H9 (cell line): ENCODE results near the gene DCBLD1. TPM values are rescaled to one million over a fixed set of nuclear protein-coding genes. Genes with fewer than 3 reads are reported as not detected.
A peak's percentile ranks its signal among the peaks of the same experiment; 100 is the strongest.

ENCODE experiments used
- DNase-seq: peaks from one replicate; pipeline ENCODE4 v3.0.0-alpha.2; 2017
- H2AFZ ChIP-seq: one replicate; pipeline ENCODE4 v1.6.1; 2013; ENCODE audit warnings: mild to moderate bottlenecking, low read length, control low read depth, moderate library complexity
- H2AK5ac ChIP-seq: 2 replicates; pipeline ENCODE4 v1.6.1; 2013; ENCODE audit warnings: low read length, control low read depth, mixed read lengths; ENCODE audit not compliant: insufficient read length
- H2BK120ac ChIP-seq: one replicate; pipeline ENCODE4 v1.6.1; 2013; ENCODE audit warnings: low read depth, mild to moderate bottlenecking, low read length, control low read depth, inconsistent platforms; ENCODE audit not compliant: poor library complexity, severe bottlenecking
- H2BK12ac ChIP-seq: 2 replicates; pipeline ENCODE4 v1.6.1; 2013; ENCODE audit warnings: low read length, control low read depth, mixed read lengths, low read depth; ENCODE audit not compliant: insufficient read length
- H2BK15ac ChIP-seq: 2 replicates; pipeline ENCODE4 v1.6.1; 2013; ENCODE audit warnings: low read depth, low read length, control low read depth
- H2BK20ac ChIP-seq: one replicate; pipeline ENCODE4 v1.6.1; 2013; ENCODE audit warnings: low read depth, mild to moderate bottlenecking, low read length, control low read depth, inconsistent platforms; ENCODE audit not compliant: poor library complexity, severe bottlenecking
- H2BK5ac ChIP-seq: 2 replicates; pipeline ENCODE4 v1.6.1; 2013; ENCODE audit warnings: low read length, control low read depth, mixed read lengths; ENCODE audit not compliant: insufficient read length
- H3K14ac ChIP-seq: 2 replicates; pipeline ENCODE4 v1.6.1; 2013; ENCODE audit warnings: low read length, control low read depth; ENCODE audit not compliant: insufficient read depth
- H3K18ac ChIP-seq: 2 replicates; pipeline ENCODE4 v1.6.1; 2013; ENCODE audit warnings: low read depth, mild to moderate bottlenecking, mixed read lengths, low read length, control low read depth; ENCODE audit not compliant: insufficient read length
- H3K23ac ChIP-seq: 2 replicates; pipeline ENCODE4 v1.6.1; 2013; ENCODE audit warnings: low read length, control low read depth, mixed read lengths, low read depth; ENCODE audit not compliant: insufficient read length
- H3K23me2 ChIP-seq: 2 replicates; pipeline ENCODE4 v1.6.1; 2013; ENCODE audit warnings: low read depth, mild to moderate bottlenecking, mixed read lengths, low read length, control low read depth; ENCODE audit not compliant: insufficient read length, poor library complexity, severe bottlenecking
- H3K27ac ChIP-seq: 2 replicates; pipeline ENCODE4 v1.5.1; 2013; ENCODE audit warnings: low read length, control low read depth, mixed read lengths, low read depth; ENCODE audit not compliant: insufficient read length
- H3K27me3 ChIP-seq: 2 replicates; pipeline ENCODE4 v1.6.1; 2013; ENCODE audit warnings: low read length, control low read depth, inconsistent platforms; ENCODE audit not compliant: insufficient read depth
- H3K4ac ChIP-seq: 2 replicates; pipeline ENCODE4 v1.6.1; 2013; ENCODE audit warnings: low read depth, mild to moderate bottlenecking, control low read depth, inconsistent platforms, low read length, moderate library complexity
- H3K4me1 ChIP-seq: 2 replicates; pipeline ENCODE4 v1.6.1; 2013; ENCODE audit warnings: low read length, control low read depth, inconsistent platforms; ENCODE audit not compliant: insufficient read depth
- H3K4me2 ChIP-seq: 2 replicates; pipeline ENCODE4 v1.6.1; 2013; ENCODE audit warnings: low read length, control low read depth, mixed read lengths; ENCODE audit not compliant: insufficient read length, insufficient read depth
- H3K56ac ChIP-seq: 2 replicates; pipeline ENCODE4 v1.6.1; 2013; ENCODE audit warnings: low read depth, mild to moderate bottlenecking, mixed read lengths, low read length, control low read depth; ENCODE audit not compliant: insufficient read length
- H3K79me1 ChIP-seq: 2 replicates; pipeline ENCODE4 v1.6.1; 2013; ENCODE audit warnings: low read depth, mild to moderate bottlenecking, moderate library complexity, low read length, control low read depth, inconsistent platforms; ENCODE audit not compliant: insufficient read depth, poor library complexity, severe bottlenecking
- H3K79me2 ChIP-seq: 2 replicates; pipeline ENCODE4 v1.6.1; 2013; ENCODE audit warnings: low read length, control low read depth, inconsistent platforms; ENCODE audit not compliant: insufficient read depth
- H3K9ac ChIP-seq: 2 replicates; pipeline ENCODE4 v1.6.1; 2013; ENCODE audit warnings: low read length, control low read depth, mixed read lengths; ENCODE audit not compliant: insufficient read length; ENCODE audit errors: extremely low read depth
- H3K9me3 ChIP-seq: one replicate; pipeline ENCODE4 v1.6.1; 2013; ENCODE audit warnings: low read depth, low read length, inconsistent platforms; ENCODE audit not compliant: control insufficient read depth
- H3T11ph ChIP-seq: one replicate; pipeline ENCODE4 v1.6.1; 2013; ENCODE audit warnings: mild to moderate bottlenecking, low read length, control low read depth, inconsistent platforms
- H4K20me1 ChIP-seq: one replicate; pipeline ENCODE4 v1.6.1; 2013; ENCODE audit not compliant: control insufficient read depth, insufficient read length, insufficient read depth
- H4K5ac ChIP-seq: 2 replicates; pipeline ENCODE4 v1.6.1; 2013; ENCODE audit warnings: low read depth, mild to moderate bottlenecking, mixed read lengths, low read length, control low read depth; ENCODE audit not compliant: insufficient read length
- H4K8ac ChIP-seq: replicated peaks from 2 replicates; pipeline ENCODE4 v1.6.1; 2013; ENCODE audit warnings: low read length, control low read depth, mixed read lengths, low read depth; ENCODE audit not compliant: insufficient read length
- H4K91ac ChIP-seq: 2 replicates; pipeline ENCODE4 v1.6.1; 2013; ENCODE audit warnings: low read depth, mild to moderate bottlenecking, moderate library complexity, mixed read lengths, low read length, control low read depth; ENCODE audit not compliant: insufficient read length
- H3K27ac Mint-ChIP-seq, 3 experiments: 2 replicates in 2 of 3; 3 replicates in 1 of 3; pipeline ENCODE4 v1.8.0; 2020 to 2021; ENCODE audit warnings: mixed read lengths in 3 of 3, mild to moderate bottlenecking in 1 of 3, moderate library complexity in 1 of 3
- H3K27me3 Mint-ChIP-seq: 2 replicates; pipeline ENCODE4 v1.8.0; 2021; ENCODE audit warnings: low read depth, mild to moderate bottlenecking, moderate library complexity, mixed read lengths
- H3K36me3 Mint-ChIP-seq, 3 experiments: 2 replicates in 2 of 3; 3 replicates in 1 of 3; pipeline ENCODE4 v1.8.0; 2020 to 2021; ENCODE audit warnings: low read depth in 3 of 3, mixed read lengths in 3 of 3; ENCODE audit not compliant: insufficient read depth in 1 of 3
- H3K4me1 Mint-ChIP-seq, 2 experiments: 2 replicates each; pipeline ENCODE4 v1.8.0; 2020; ENCODE audit warnings: mixed read lengths in 2 of 2
- H3K4me3 Mint-ChIP-seq, 2 experiments: 2 replicates in 1 of 2; 3 replicates in 1 of 2; pipeline ENCODE4 v1.8.0; 2020 to 2021; ENCODE audit warnings: mild to moderate bottlenecking in 2 of 2, mixed read lengths in 2 of 2, moderate library complexity in 1 of 2
- H3K9me3 Mint-ChIP-seq, 2 experiments: 2 replicates in 1 of 2; 3 replicates in 1 of 2; pipeline ENCODE4 v1.8.0; 2020; ENCODE audit warnings: mild to moderate bottlenecking in 2 of 2, mixed read lengths in 2 of 2, moderate library complexity in 1 of 2
- WGBS: extraction: QIAGEN DNeasy Blood & Tissue Kit; methylation state at CpG from one replicate; pipeline ENCODE4 v1.1.7; 2013; ENCODE audit warnings: missing lambda C conversion rate, low lambda C conversion rate, mixed read lengths; ENCODE audit not compliant: insufficient read length; ENCODE audit errors: extremely low coverage; 5-methylcytosine and 5-hydroxymethylcytosine counted together
- total RNA-seq: library from RNA; stranded (reverse); gene quantifications from 2 replicates; pipeline ENCODE4 v1.2.1, GENCODE V29; 2021
- TF ChIP-seq, protein P1 (sequence below): fragments of 200-600 bp; sonication (generic); conservative IDR thresholded peaks from 3 replicates; pipeline ENCODE4 v1.8.0; 2021; ENCODE audit warnings: antibody characterized with exemption, mild to moderate bottlenecking

Gene DCBLD1
- total RNA-seq, 1 experiment from 2014 or later, result 10.1 TPM

DNA sequence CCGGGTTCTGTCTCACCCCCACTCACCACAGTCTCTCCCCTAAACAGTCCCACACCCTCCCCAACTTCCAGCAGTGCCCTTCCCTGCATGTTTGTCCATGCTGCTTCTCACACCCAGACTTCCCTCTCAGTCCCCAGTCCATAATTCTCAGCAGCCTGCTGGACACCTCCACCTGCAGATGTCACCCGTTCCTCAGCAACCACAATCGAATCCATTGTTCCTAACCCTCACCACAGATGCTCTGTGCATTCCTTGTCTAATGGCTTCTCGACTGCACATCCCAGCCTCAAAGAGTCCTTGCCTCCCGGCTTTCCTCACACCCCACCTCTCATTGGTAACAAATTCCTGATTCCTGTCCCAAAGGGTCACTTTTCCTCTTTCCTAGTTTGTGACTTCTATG lies 64.2 kb downstream of the DCBLD1 start:
- H3K23me2 ChIP-seq, result peaks cover 4% of the 10 kb centered on the region
- no peak overlapping the region for H2BK12ac ChIP-seq
- H2BK20ac ChIP-seq, result no peak overlapping the region
- no peak for DNase-seq
- H3K9ac ChIP-seq, result no peak overlapping the region
- H3K79me2 ChIP-seq, result no peaks in the 10 kb centered on the region
- Mint-ChIP-seq H3K4me3 (no peak overlapping the region), H3K4me1 (peaks cover 12 to 25% of the 10 kb centered on the region in 2 experiments; a peak in 3 of 4 replicates), H3K27me3 (no peaks in the 10 kb centered on the region), H3K9me3 (no peaks in the 10 kb centered on the region), H3K27ac (peak overlapping the region in 1 of 3 experiments; percentile 51; a peak in 4 of 7 replicates), H3K36me3 (peaks cover 0 to 3% (median 0%) of the 10 kb centered on the region in 3 experiments; a peak in 3 of 7 replicates)
- no peak overlapping the region for H2BK120ac ChIP-seq
- TF ChIP-seq, protein P1, sequence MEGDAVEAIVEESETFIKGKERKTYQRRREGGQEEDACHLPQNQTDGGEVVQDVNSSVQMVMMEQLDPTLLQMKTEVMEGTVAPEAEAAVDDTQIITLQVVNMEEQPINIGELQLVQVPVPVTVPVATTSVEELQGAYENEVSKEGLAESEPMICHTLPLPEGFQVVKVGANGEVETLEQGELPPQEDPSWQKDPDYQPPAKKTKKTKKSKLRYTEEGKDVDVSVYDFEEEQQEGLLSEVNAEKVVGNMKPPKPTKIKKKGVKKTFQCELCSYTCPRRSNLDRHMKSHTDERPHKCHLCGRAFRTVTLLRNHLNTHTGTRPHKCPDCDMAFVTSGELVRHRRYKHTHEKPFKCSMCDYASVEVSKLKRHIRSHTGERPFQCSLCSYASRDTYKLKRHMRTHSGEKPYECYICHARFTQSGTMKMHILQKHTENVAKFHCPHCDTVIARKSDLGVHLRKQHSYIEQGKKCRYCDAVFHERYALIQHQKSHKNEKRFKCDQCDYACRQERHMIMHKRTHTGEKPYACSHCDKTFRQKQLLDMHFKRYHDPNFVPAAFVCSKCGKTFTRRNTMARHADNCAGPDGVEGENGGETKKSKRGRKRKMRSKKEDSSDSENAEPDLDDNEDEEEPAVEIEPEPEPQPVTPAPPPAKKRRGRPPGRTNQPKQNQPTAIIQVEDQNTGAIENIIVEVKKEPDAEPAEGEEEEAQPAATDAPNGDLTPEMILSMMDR, result no peak
- no peak overlapping the region for H4K8ac ChIP-seq
- no peak overlapping the region for H3K23ac ChIP-seq
- no peak overlapping the region for H2BK5ac ChIP-seq
- no peaks in the 10 kb centered on the region for H4K20me1 ChIP-seq
- no peak overlapping the region for H2AFZ ChIP-seq
- WGBS, result no CpG with 5 or more reads among the region's 5 CpGs
- no peaks in the 10 kb centered on the region for H3K79me1 ChIP-seq
- H4K5ac ChIP-seq, result no peak overlapping the region
- no peak overlapping the region for H2AK5ac ChIP-seq
- H3K4me1 ChIP-seq, result peaks cover 15% of the 10 kb centered on the region; the same call in 1 of the 2 replicates
- H3K9me3 ChIP-seq, result no peaks in the 10 kb centered on the region
- H2BK15ac ChIP-seq, result no peak overlapping the region
- H3T11ph ChIP-seq, result no peak overlapping the region
- no peak overlapping the region for H4K91ac ChIP-seq
- no peak overlapping the region for H3K27ac ChIP-seq
- no peak overlapping the region for H3K56ac ChIP-seq
- no peak overlapping the region for H3K18ac ChIP-seq
- no peaks in the 10 kb centered on the region for H3K27me3 ChIP-seq
- no peak overlapping the region for H3K4me2 ChIP-seq
- no peak overlapping the region for H3K14ac ChIP-seq
- no peak overlapping the region for H3K4ac ChIP-seq
